Endothelial cell of umbilical vein (primary cell): Measurements from ENCODE around the gene CEP152. TPM values are rescaled to one million over a fixed set of nuclear protein-coding genes. Genes with fewer than 3 reads are reported as not detected.

ENCODE experiments used
- BruUV-seq: library from RNA; stranded (reverse); fragments of 400-500 nt; replicated peaks from 2 replicates; lab custom pipeline; 2021; lab: Mats Ljungman, UMichigan
- CTCF ChIA-PET: fragments of 300-600, 350-600 bp; sonication (Branson Sonifier 250); formaldehyde crosslinking; loops from one replicate; lab custom pipeline; 2021; ENCODE audit warnings: antibody characterized with exemption, inconsistent platforms; lab: Charles Lee
- POLR2A ChIA-PET: fragments of 300-600, 350-600 bp; sonication (Branson Sonifier 250); formaldehyde crosslinking; loops from one replicate; lab custom pipeline; 2021; ENCODE audit warnings: antibody characterized with exemption, inconsistent platforms; lab: Charles Lee
- DNase-seq: peaks from one replicate; pipeline ENCODE4 v3.0.0-alpha.2; 2011; ENCODE audit warnings: low read depth, low spot score
- FAIRE-seq: peaks from 2 replicates; lab custom pipeline; 2011; peaks lifted over from hg19 to GRCh38; lab: Jason Lieb, UNC
- H2AFZ ChIP-seq: 2 replicates; pipeline ENCODE4 v1.6.0; 2012; ENCODE audit warnings: low read depth, low read length, control low read depth, inconsistent platforms
- H3K27ac ChIP-seq: 2 replicates; pipeline ENCODE4 v1.5.1; 2011; ENCODE audit warnings: low read depth, mild to moderate bottlenecking, control low read depth, low read length, moderate library complexity; ENCODE audit not compliant: insufficient read depth
- H3K27me3 ChIP-seq, 2 experiments: 2 replicates each; pipeline versions ENCODE4 v1.6.0 to v1.6.1; 2011; ENCODE audit warnings: low read length in 2 of 2, mixed read lengths in 1 of 2; ENCODE audit not compliant: control insufficient read depth in 2 of 2, insufficient read depth in 2 of 2
- H3K36me3 ChIP-seq, 2 experiments: 2 replicates in 1 of 2; 3 replicates in 1 of 2; pipeline ENCODE4 v1.5.1; 2011; ENCODE audit warnings: low read length in 2 of 2, mild to moderate bottlenecking in 1 of 2, moderate library complexity in 1 of 2; ENCODE audit not compliant: control insufficient read depth in 2 of 2, insufficient read depth in 2 of 2; ENCODE audit errors: extremely low read depth in 1 of 2
- H3K4me1 ChIP-seq: 3 replicates; pipeline ENCODE4 v1.5.1; 2011; ENCODE audit warnings: mild to moderate bottlenecking, low read length; ENCODE audit not compliant: control insufficient read depth, insufficient read depth; ENCODE audit errors: extremely low read depth
- H3K4me2 ChIP-seq: 2 replicates; pipeline ENCODE4 v1.6.1; 2011; ENCODE audit warnings: low read length, control low read depth, mixed read lengths; ENCODE audit not compliant: insufficient read depth
- H3K4me3 ChIP-seq, 3 experiments: fragments of 200-600 bp in 1 of 3; sonication (generic), shearing (Covaris generic) in 1 of 3; replicated peaks in 1 of 3; 2 replicates each; pipeline ENCODE4 v1.5.1; 2011 to 2016; ENCODE audit warnings: control low read depth in 3 of 3, low read length in 3 of 3, mild to moderate bottlenecking in 2 of 3, inconsistent platforms in 1 of 3, low read depth in 1 of 3, moderate library complexity in 1 of 3; ENCODE audit not compliant: insufficient read depth in 1 of 3
- H3K79me2 ChIP-seq: 2 replicates; pipeline ENCODE4 v1.6.0; 2012; ENCODE audit warnings: low read length, inconsistent platforms; ENCODE audit not compliant: control insufficient read depth, insufficient read depth
- H3K9ac ChIP-seq: replicated peaks from 2 replicates; pipeline ENCODE3; 2011; ENCODE audit warnings: low read length, control low read depth; ENCODE audit not compliant: insufficient read depth; ENCODE audit errors: extremely low read depth
- H3K9me1 ChIP-seq: replicated peaks from 3 replicates; pipeline ENCODE4 v1.6.0; 2011; ENCODE audit warnings: mild to moderate bottlenecking, low read length; ENCODE audit not compliant: control insufficient read depth, insufficient read depth; ENCODE audit errors: extremely low read depth
- H3K9me3 ChIP-seq: replicated peaks from 2 replicates; pipeline ENCODE4 v1.5.1; 2012; ENCODE audit warnings: low read length, inconsistent platforms; ENCODE audit not compliant: control insufficient read depth, insufficient read depth
- H4K20me1 ChIP-seq: replicated peaks from 2 replicates; pipeline ENCODE3; 2011; ENCODE audit warnings: mild to moderate bottlenecking, low read length; ENCODE audit not compliant: control insufficient read depth, insufficient read depth; ENCODE audit errors: extremely low read depth
- CTCF ChIP-seq, 2 donors: IDR thresholded peaks; 1 replicate in 1 of 2; 2 replicates in 1 of 2; pipeline ENCODE4 v1.5.1; 2011; ENCODE audit warnings: low read length in 2 of 2, mild to moderate bottlenecking in 2 of 2, moderate library complexity in 2 of 2, control low read depth in 1 of 2, inconsistent platforms in 1 of 2, low read depth in 1 of 2; ENCODE audit not compliant: insufficient read depth in 1 of 2; ENCODE audit errors: extremely low read depth in 1 of 2
- EZH2 ChIP-seq: IDR thresholded peaks from 2 replicates; pipeline ENCODE4 v1.6.1; 2012; ENCODE audit warnings: borderline replicate concordance, low read depth, mild to moderate bottlenecking, moderate library complexity, low read length, inconsistent platforms; ENCODE audit not compliant: severe bottlenecking
- POLR2AphosphoS5 ChIP-seq: IDR thresholded peaks from 2 replicates; pipeline ENCODE4 v1.6.1; 2012; ENCODE audit warnings: low read depth, mild to moderate bottlenecking, control low read depth, low read length, moderate library complexity; ENCODE audit not compliant: insufficient read depth
- dilution Hi-C: fragments of 300-500 bp; cut with MboI; formaldehyde crosslinking; loops from one replicate; pipeline ENCODE4 v1.15.0; 2019; ENCODE audit warnings: low sequenced_read_pairs; ENCODE audit not compliant: extremely low pct_ligation_motif_present
- intact Hi-C: fragments of 100-400 bp; cut with micrococcal nuclease; formaldehyde crosslinking; loops from one replicate; pipeline ENCODE4 v1.10.0; 2022
- polyA plus RNA-seq, 4 experiments: library from polyadenylated mRNA; depleted of rRNA in 3 of 4; stranded (reverse) in 3 of 4; unstranded in 1 of 4; fragments of >200 nt; gene quantifications; 2 replicates each; pipeline versions ENCODE4 v1.2.1 to v1.2.3, GENCODE V29; 2011 to 2012; ENCODE audit warnings: missing spikeins in 1 of 4
- total RNA-seq: library from RNA; stranded (reverse); gene quantifications from 2 replicates; pipeline ENCODE4 v1.2.3, GENCODE V29; 2021

Gene CEP152
- total and polyA plus RNA-seq, 2 donors (not counting 3 experiments of a cell fraction or from before 2014, with no cell fraction given), result 3.0 to 15.7 TPM

- FAIRE-seq, result no peak
- H3K4me3 ChIP-seq, result no peak overlapping the region
- no peaks in the 10 kb centered on the region for H4K20me1 ChIP-seq
- H3K27ac ChIP-seq, result no peak overlapping the region
- no peaks in the 10 kb centered on the region for H3K9me3 ChIP-seq
- H3K79me2 ChIP-seq, result no peaks in the 10 kb centered on the region
- TF ChIP-seq EZH2, result no peak
- no peak for TF ChIP-seq POLR2AphosphoS5
- intact Hi-C loops (no loop called here), dilution Hi-C loops (no loop called here)
- H3K27me3 ChIP-seq, result no peaks in the 10 kb centered on the region
- ChIA-PET CTCF (interaction anchor here (1.2 kb wide), 1 partner anchor 14 kb away, joined by 5 read pairs; no protein-coding TSS in a partner anchor), POLR2A (no interaction called here)
- H3K36me3 ChIP-seq, result peaks cover 0 to 2% of the 10 kb centered on the region in 2 experiments
- BruUV-seq, result no TSS peak
- H3K9me1 ChIP-seq, result no peaks in the 10 kb centered on the region
- H3K4me2 ChIP-seq, result no peak overlapping the region
- no peak overlapping the region for H3K9ac ChIP-seq
- no peak for DNase-seq
- no peaks in the 10 kb centered on the region for H3K4me1 ChIP-seq
- no peak overlapping the region for H2AFZ ChIP-seq
Measured at GRCh38 chr15:48765022-48765421, 45.8 kb downstream of the CEP152 start.

GRCh38 chr15:48761393-48762158 is 49.3 kb downstream of the CEP152 start:
- no TSS peak for BruUV-seq

More at GRCh38 chr15:48761393-48762158, 49.3 kb downstream of the CEP152 start:
- H3K4me3 ChIP-seq, result no peak overlapping the region
- no peak overlapping the region for H3K27ac ChIP-seq
- ChIA-PET POLR2A (no interaction called here), CTCF (interaction anchor here (1.0 to 1.2 kb wide), 2 partner anchors 9 to 39 kb away, joined by 3 read pairs; no protein-coding TSS in a partner anchor)
- dilution Hi-C loops (no loop called here), intact Hi-C loops (no loop called here)
- H3K4me1 ChIP-seq, result no peaks in the 10 kb centered on the region
- H3K36me3 ChIP-seq, result peaks cover 2% of the 10 kb centered on the region in 2 experiments
- H3K9me3 ChIP-seq, result no peaks in the 10 kb centered on the region
- H3K9ac ChIP-seq, result no peak overlapping the region
- no peaks in the 10 kb centered on the region for H3K79me2 ChIP-seq
- H3K27me3 ChIP-seq, result no peaks in the 10 kb centered on the region
- FAIRE-seq, result no peak
- TF ChIP-seq EZH2, result no peak
- TF ChIP-seq CTCF (IDR thresholded peaks at IDR 0.05; ENCODE audit: extremely low read depth in 1 of 2, insufficient read depth in 1 of 2, low read depth in 1 of 2, low read length in 2 of 2), result no peak
- DNase-seq, result no peak
- H4K20me1 ChIP-seq, result no peaks in the 10 kb centered on the region
- H3K9me1 ChIP-seq, result no peaks in the 10 kb centered on the region
- H3K4me2 ChIP-seq, result no peak overlapping the region
- no peak overlapping the region for H2AFZ ChIP-seq
